Fibroblast of lung (primary cell): ENCODE results near the gene SP9. TPM values are rescaled to one million over a fixed set of nuclear protein-coding genes. Genes with fewer than 3 reads are reported as not detected.
A peak's percentile ranks its signal among the peaks of the same experiment; 100 is the strongest.

ENCODE experiments used
- DNase-seq, 2 donors: peaks; one replicate each; pipeline versions ENCODE4 v3.0.0 to v3.0.0-alpha.2; 2010; ENCODE audit warnings: low read depth in 2 of 2
- H2AFZ ChIP-seq: 2 replicates; pipeline ENCODE4 v1.5.1; 2012; ENCODE audit warnings: low read length, control low read depth, inconsistent platforms
- H3K27ac ChIP-seq: 2 replicates; pipeline ENCODE4 v1.5.1; 2011; ENCODE audit warnings: low read length, control low read depth; ENCODE audit not compliant: insufficient read depth
- H3K27me3 ChIP-seq: 2 replicates; pipeline ENCODE4 v1.5.1; 2011; ENCODE audit warnings: mild to moderate bottlenecking, low read length; ENCODE audit not compliant: control insufficient read depth, insufficient read depth
- H3K36me3 ChIP-seq: 2 replicates; pipeline ENCODE4 v1.5.1; 2011; ENCODE audit warnings: low read length; ENCODE audit not compliant: control insufficient read depth, insufficient read depth
- H3K4me1 ChIP-seq: 2 replicates; pipeline ENCODE4 v1.5.1; 2011; ENCODE audit warnings: low read length; ENCODE audit not compliant: control insufficient read depth, insufficient read depth; ENCODE audit errors: extremely low read depth
- H3K4me2 ChIP-seq: 2 replicates; pipeline ENCODE4 v1.5.1; 2011; ENCODE audit warnings: low read length, control low read depth; ENCODE audit not compliant: insufficient read depth; ENCODE audit errors: extremely low read depth
- H3K4me3 ChIP-seq, 4 experiments: fragments of 200-600 bp in 1 of 4; sonication (generic) in 1 of 4; replicated peaks in 1 of 4; 2 replicates each; pipeline ENCODE4 v1.5.1; 2011 to 2016; ENCODE audit warnings: low read length in 4 of 4, low read depth in 3 of 4, mild to moderate bottlenecking in 3 of 4, control low read depth in 2 of 4, inconsistent platforms in 1 of 4, mixed read lengths in 1 of 4; ENCODE audit not compliant: insufficient read depth in 1 of 4; ENCODE audit errors: control extremely low read depth in 1 of 4
- H3K79me2 ChIP-seq: 2 replicates; pipeline ENCODE4 v1.5.1; 2012; ENCODE audit warnings: mild to moderate bottlenecking, low read length, inconsistent platforms; ENCODE audit not compliant: control insufficient read depth, insufficient read depth
- H3K9ac ChIP-seq: 2 replicates; pipeline ENCODE4 v1.5.1; 2011; ENCODE audit warnings: mild to moderate bottlenecking, low read length, control low read depth; ENCODE audit not compliant: insufficient read depth
- H3K9me3 ChIP-seq: 2 replicates; pipeline ENCODE4 v1.5.1; 2012; ENCODE audit warnings: low read depth, low read length; ENCODE audit not compliant: control insufficient read depth, insufficient read depth
- H4K20me1 ChIP-seq: 2 replicates; pipeline ENCODE4 v1.5.1; 2011; ENCODE audit warnings: low read length; ENCODE audit not compliant: control insufficient read depth, insufficient read depth; ENCODE audit errors: extremely low read depth
- CTCF ChIP-seq, 2 donors: IDR thresholded peaks in 1 of 2; conservative IDR thresholded peaks in 1 of 2; 1 replicate in 1 of 2; 2 replicates in 1 of 2; pipeline ENCODE4 v1.5.1; 2011 to 2012; ENCODE audit warnings: low read length in 2 of 2, control low read depth in 1 of 2, inconsistent platforms in 1 of 2, low read depth in 1 of 2, mild to moderate bottlenecking in 1 of 2
- EZH2 ChIP-seq: IDR thresholded peaks from 2 replicates; pipeline ENCODE4 v1.5.1; 2012; ENCODE audit warnings: low read length, control low read depth, mild to moderate bottlenecking; ENCODE audit errors: missing control alignments
- polyA plus RNA-seq, 2 donors: library from polyadenylated mRNA; depleted of rRNA in 1 of 2; stranded (reverse) in 1 of 2; unstranded in 1 of 2; fragments of >200 nt; gene quantifications; 2 replicates each; pipeline ENCODE4 v1.2.1, GENCODE V29; 2011 to 2012; ENCODE audit warnings: missing spikeins in 1 of 2
- total RNA-seq: library from RNA; depleted of rRNA; stranded (reverse); fragments of >200 nt; gene quantifications from 2 replicates; pipeline ENCODE4 v1.2.1, GENCODE V29; 2014

The SP9 gene
- total and polyA plus RNA-seq, 2 donors (not counting 1 experiment from before 2014, with no cell fraction given): not detected

- Histone ChIP-seq H3K4me1 (no peaks in the 10 kb centered on the region), H3K27ac (no peak overlapping the region), H3K79me2 (no peaks in the 10 kb centered on the region), H3K36me3 (no peaks in the 10 kb centered on the region), H4K20me1 (no peaks in the 10 kb centered on the region), H3K4me2 (no peak overlapping the region), H2AFZ (no peak overlapping the region), H3K9ac (no peak overlapping the region), H3K27me3 (peaks cover 93% of the 10 kb centered on the region), H3K9me3 (no peaks in the 10 kb centered on the region), H3K4me3 (no peak overlapping the region)
- DNase-seq: no peak
- TF ChIP-seq CTCF (conservative IDR thresholded peaks at IDR 0.05 in 1 of 2, IDR thresholded peaks at IDR 0.05 in 1 of 2; ENCODE audit: low read depth in 1 of 2, low read length in 2 of 2) (no peak), EZH2 (peak; percentile 84)
Measured at GRCh38 chr2:174339561-174340399, 5.0 kb downstream of the SP9 start.

- H3K27ac ChIP-seq: no peak overlapping the region
- H3K79me2 ChIP-seq: no peaks in the 10 kb centered on the region
- peaks cover 85% of the 10 kb centered on the region for H3K27me3 ChIP-seq
- H2AFZ ChIP-seq: no peak overlapping the region
- H3K4me2 ChIP-seq: no peak overlapping the region
- H3K9me3 ChIP-seq: no peaks in the 10 kb centered on the region
- H4K20me1 ChIP-seq: no peaks in the 10 kb centered on the region
- no peak overlapping the region for H3K4me3 ChIP-seq
- H3K36me3 ChIP-seq: no peaks in the 10 kb centered on the region
- no peaks in the 10 kb centered on the region for H3K4me1 ChIP-seq
- TF ChIP-seq EZH2 (peak; percentile 38), CTCF (conservative IDR thresholded peaks at IDR 0.05 in 1 of 2, IDR thresholded peaks at IDR 0.05 in 1 of 2; ENCODE audit: low read depth in 1 of 2, low read length in 2 of 2) (no peak)
- H3K9ac ChIP-seq: no peak overlapping the region
- DNase-seq: no peak
Measured at GRCh38 chr2:174340400-174341292, 5.9 kb downstream of the SP9 start.

- TF ChIP-seq CTCF (conservative IDR thresholded peaks at IDR 0.05 in 1 of 2, IDR thresholded peaks at IDR 0.05 in 1 of 2; ENCODE audit: low read depth in 1 of 2, low read length in 2 of 2) (peak; percentile 92 to 98), EZH2 (no peak)
- Histone ChIP-seq H3K79me2 (no peaks in the 10 kb centered on the region), H3K9ac (no peak overlapping the region), H3K36me3 (no peaks in the 10 kb centered on the region), H4K20me1 (no peaks in the 10 kb centered on the region), H3K27me3 (peaks cover 77% of the 10 kb centered on the region), H3K27ac (no peak overlapping the region), H3K4me3 (peak overlapping the region in 2 of 4 experiments; percentile 7 to 30), H3K9me3 (no peaks in the 10 kb centered on the region), H2AFZ (no peak overlapping the region), H3K4me1 (no peaks in the 10 kb centered on the region), H3K4me2 (peak overlapping the region; percentile 49)
- DNase-seq: peak; percentile 70 to 85
Measured at GRCh38 chr2:174341293-174341994, 6.7 kb downstream of the SP9 start.
